Common myeloid progenitor, CD34-positive (primary cell): ENCODE results near the gene AAGAB.

Experiments used
- CTCF ChIA-PET: fragments of 350-600 bp; sonication (Branson Sonifier 250); formaldehyde crosslinking; loops from one replicate; lab custom pipeline; 2021; ENCODE audit warnings: antibody characterized with exemption; lab: Charles Lee
- POLR2A ChIA-PET: fragments of 350-600 bp; sonication (Branson Sonifier 250); formaldehyde crosslinking; loops from one replicate; lab custom pipeline; 2021; ENCODE audit warnings: antibody characterized with exemption; lab: Charles Lee
- DNase-seq, 3 donors: peaks; one replicate each; pipeline versions ENCODE4 v3.0.0 to v3.0.0-alpha.2; 2013
- H3K27ac ChIP-seq, 2 experiments: 1 replicate in 1 of 2; 2 replicates in 1 of 2; pipeline ENCODE4 v1.7.0; 2013; ENCODE audit warnings: inconsistent platforms in 2 of 2, low read length in 2 of 2, mild to moderate bottlenecking in 2 of 2, low read depth in 1 of 2, moderate library complexity in 1 of 2; ENCODE audit not compliant: severe bottlenecking in 2 of 2, insufficient read depth in 1 of 2, poor library complexity in 1 of 2
- H3K27me3 ChIP-seq, 5 experiments: replicated peaks in 2 of 5; 1 replicate in 3 of 5; 2 replicates in 2 of 5; pipeline versions ENCODE4 v1.6.1 to v1.7.0; 2013; ENCODE audit warnings: low read length in 4 of 5, mild to moderate bottlenecking in 2 of 5, moderate library complexity in 2 of 5, inconsistent platforms in 1 of 5; ENCODE audit not compliant: insufficient read depth in 5 of 5, control insufficient read depth in 4 of 5
- H3K36me3 ChIP-seq, 4 experiments: 1 replicate in 2 of 4; 2 replicates in 2 of 4; pipeline versions ENCODE4 v1.6.1 to v1.7.0; 2013; ENCODE audit warnings: low read length in 3 of 4, control low read depth in 1 of 4, mild to moderate bottlenecking in 1 of 4; ENCODE audit not compliant: control insufficient read depth in 4 of 4, insufficient read depth in 4 of 4
- H3K4me1 ChIP-seq, 4 experiments: 1 replicate in 3 of 4; 2 replicates in 1 of 4; pipeline versions ENCODE4 v1.6.1 to v1.7.1; 2013; ENCODE audit warnings: low read length in 3 of 4, mild to moderate bottlenecking in 3 of 4, control low read depth in 1 of 4, inconsistent platforms in 1 of 4, moderate library complexity in 1 of 4; ENCODE audit not compliant: control insufficient read depth in 4 of 4, insufficient read depth in 4 of 4; ENCODE audit errors: control extremely low read depth in 1 of 4
- H3K4me3 ChIP-seq, 7 experiments: 1 replicate in 4 of 7; 2 replicates in 3 of 7; pipeline versions ENCODE4 v1.5.1 to v1.7.0; 2013; ENCODE audit warnings: mild to moderate bottlenecking in 7 of 7, low read length in 6 of 7, moderate library complexity in 6 of 7, inconsistent platforms in 2 of 7, low read depth in 2 of 7, control low read depth in 1 of 7; ENCODE audit not compliant: insufficient read depth in 4 of 7, control insufficient read depth in 1 of 7; ENCODE audit errors: extremely low read depth in 1 of 7
- H3K9me3 ChIP-seq, 5 experiments: 1 replicate in 4 of 5; 2 replicates in 1 of 5; pipeline versions ENCODE4 v1.6.1 to v1.7.1; 2013; ENCODE audit warnings: low read length in 4 of 5, mild to moderate bottlenecking in 2 of 5, inconsistent platforms in 1 of 5, low read depth in 1 of 5, moderate library complexity in 1 of 5; ENCODE audit not compliant: control insufficient read depth in 4 of 5, insufficient read depth in 2 of 5; ENCODE audit errors: control extremely low read depth in 1 of 5
- WGBS: methylation state at CpG from one replicate; pipeline ENCODE4 v1.1.5; 2013; ENCODE audit not compliant: insufficient coverage; 5-methylcytosine and 5-hydroxymethylcytosine counted together

AAGAB gene

DNA sequence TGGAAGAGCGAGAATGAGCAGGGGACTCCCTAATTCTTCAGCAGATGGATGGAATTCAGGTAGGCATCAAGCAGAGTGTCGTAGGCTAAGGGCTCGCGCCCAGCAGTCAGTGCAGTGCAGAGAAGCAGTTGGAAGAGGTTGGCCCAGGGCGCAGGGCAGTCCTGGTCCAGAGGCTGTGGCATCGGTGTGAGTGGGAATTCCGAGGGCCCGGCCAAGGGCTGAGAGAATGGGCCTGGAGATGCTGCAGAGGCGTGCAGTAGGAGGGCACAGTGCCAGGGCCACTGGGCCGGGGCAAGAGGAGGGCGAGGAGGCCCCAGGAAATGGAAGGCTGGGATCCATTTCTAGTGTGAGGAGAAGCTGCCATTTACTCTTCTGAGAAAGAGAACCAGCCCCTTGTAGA, 74.4 kb downstream of the AAGAB start:
- 91% methylated on average over 11 of the region's 11 CpGs for WGBS
- DNase-seq, result no peak
- H3K27me3 ChIP-seq, result no peaks in the 10 kb centered on the region
- no peak overlapping the region for H3K27ac ChIP-seq
- ChIA-PET CTCF (interaction anchor here (1.2 kb wide), 1 partner anchor 75 kb away, joined by 3 read pairs; no protein-coding TSS in a partner anchor), POLR2A (no interaction called here)
- H3K9me3 ChIP-seq, result no peaks in the 10 kb centered on the region
- H3K36me3 ChIP-seq, result peaks cover 5 to 44% (median 14%) of the 10 kb centered on the region in 4 experiments
- H3K4me3 ChIP-seq, result no peak overlapping the region
- H3K4me1 ChIP-seq, result peaks cover 0 to 21% (median 7%) of the 10 kb centered on the region in 4 experiments

GRCh38 chr15:67179411-67179995, 75.0 kb downstream of the AAGAB start:
- no peak overlapping the region for H3K27ac ChIP-seq
- CTCF ChIA-PET, result interaction anchor here (0.8 to 1.2 kb wide), 3 partner anchors 59 to 98 kb away, joined by 3 to 4 read pairs (median 3); no protein-coding TSS in a partner anchor
- no peaks in the 10 kb centered on the region for H3K9me3 ChIP-seq
- H3K27me3 ChIP-seq, result no peaks in the 10 kb centered on the region
- peaks cover 5 to 44% (median 17%) of the 10 kb centered on the region in 4 experiments for H3K36me3 ChIP-seq
- WGBS, result 100% methylated on average over 9 of the region's 9 CpGs
- POLR2A ChIA-PET, result no interaction called here
- H3K4me3 ChIP-seq, result no peak overlapping the region
- DNase-seq, result no peak
- H3K4me1 ChIP-seq, result peaks cover 0 to 21% (median 7%) of the 10 kb centered on the region in 4 experiments

GRCh38 chr15:67178569-67179210, 75.8 kb downstream of the AAGAB start:
- ChIA-PET CTCF (interaction anchor here (0.8 to 1.2 kb wide), 3 partner anchors 58 to 97 kb away, joined by 3 to 4 read pairs (median 3); no protein-coding TSS in a partner anchor), POLR2A (no interaction called here)
- 93% methylated on average over 9 of the region's 11 CpGs for WGBS
- peaks cover 5 to 50% (median 19%) of the 10 kb centered on the region in 4 experiments for H3K36me3 ChIP-seq
- H3K4me3 ChIP-seq, result no peak overlapping the region
- no peak overlapping the region for H3K27ac ChIP-seq
- DNase-seq, result no peak
- no peaks in the 10 kb centered on the region for H3K27me3 ChIP-seq
- no peaks in the 10 kb centered on the region for H3K9me3 ChIP-seq
- peaks cover 0 to 21% (median 7%) of the 10 kb centered on the region in 4 experiments for H3K4me1 ChIP-seq

DNA sequence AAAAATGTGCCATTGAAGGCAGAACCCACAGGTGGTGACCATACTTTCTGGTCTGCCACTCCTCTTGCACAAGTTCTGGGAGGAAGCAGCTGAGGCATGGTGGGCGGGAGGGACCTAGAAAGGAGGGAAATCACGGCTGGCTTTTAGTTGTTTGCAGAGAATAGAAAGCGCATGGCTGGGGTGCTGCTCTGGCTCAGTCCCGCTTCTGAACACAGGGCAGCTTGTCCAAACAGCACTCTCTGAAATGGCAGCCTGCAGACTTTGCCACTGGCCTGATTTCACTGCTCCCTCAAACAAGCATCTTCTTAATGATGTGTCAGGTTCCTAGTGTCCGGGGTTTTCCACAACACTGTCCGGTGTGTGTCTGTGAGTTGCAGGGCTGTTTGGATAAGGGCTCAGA, 76.7 kb downstream of the AAGAB start:
- ChIA-PET POLR2A (no interaction called here), CTCF (interaction anchor here (1.3 kb wide), 1 partner anchor 9 kb away, joined by 3 read pairs; no protein-coding TSS in a partner anchor)
- Histone ChIP-seq H3K36me3 (peaks cover 3 to 56% (median 23%) of the 10 kb centered on the region in 4 experiments), H3K27ac (no peak overlapping the region), H3K9me3 (no peaks in the 10 kb centered on the region), H3K4me3 (no peak overlapping the region), H3K4me1 (peaks cover 0 to 21% (median 7%) of the 10 kb centered on the region in 4 experiments), H3K27me3 (no peaks in the 10 kb centered on the region)
- WGBS, result 75% methylated on average over 4 of the region's 6 CpGs
- DNase-seq, result peak in 1 of 3 donors; percentile 36

DNA sequence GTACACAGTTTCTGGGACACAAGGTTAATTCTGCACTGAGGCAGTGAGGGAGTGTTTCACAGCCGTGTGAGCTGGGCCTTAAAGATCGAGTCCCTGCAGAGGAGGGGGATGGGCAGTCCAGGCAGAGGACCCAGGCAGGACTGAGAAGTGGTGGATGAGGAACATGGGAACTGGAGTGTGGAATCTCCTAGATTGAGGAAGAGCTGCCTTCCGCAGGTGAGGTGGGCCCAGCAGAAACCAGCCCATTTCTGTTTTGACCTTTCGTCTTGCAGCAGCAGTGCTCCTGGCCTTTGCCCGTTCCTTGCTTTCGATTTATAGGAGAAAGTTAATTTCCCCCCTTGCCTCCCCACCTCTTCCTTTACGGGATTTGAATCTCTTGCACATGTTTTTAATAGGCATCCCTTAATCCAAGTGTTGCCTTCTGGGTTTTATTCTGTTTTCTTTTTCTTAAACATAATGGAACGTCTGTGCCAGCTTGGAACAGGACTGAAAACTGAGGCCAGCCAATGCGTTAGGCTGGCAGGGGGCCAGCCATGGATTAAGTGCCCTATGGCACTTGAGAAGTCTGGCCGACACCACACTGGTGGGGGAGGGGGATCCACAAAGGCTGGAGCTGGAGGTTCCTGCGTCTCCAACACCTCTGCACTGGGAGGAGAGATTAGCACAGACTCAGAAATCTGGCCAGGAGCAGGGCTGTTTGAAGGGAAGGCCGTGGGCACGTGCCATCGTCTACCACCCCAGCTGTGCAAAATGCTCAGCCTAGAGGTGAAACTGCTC, 78.1 kb downstream of the AAGAB start:
- Histone ChIP-seq H3K36me3 (peaks cover 3 to 59% (median 23%) of the 10 kb centered on the region in 4 experiments), H3K4me3 (no peak overlapping the region), H3K9me3 (no peaks in the 10 kb centered on the region), H3K4me1 (peaks cover 0 to 21% (median 7%) of the 10 kb centered on the region in 4 experiments), H3K27ac (no peak overlapping the region), H3K27me3 (no peaks in the 10 kb centered on the region)
- 98% methylated on average over 13 of the region's 14 CpGs for WGBS
- ChIA-PET CTCF (no interaction called here), POLR2A (interaction anchor here (0.6 to 0.7 kb wide), 2 partner anchors 109 to 354 kb away, joined by 3 read pairs; no protein-coding TSS in a partner anchor)
- DNase-seq, result no peak

GRCh38 chr15:67175643-67176071, 78.8 kb downstream of the AAGAB start:
- 89% methylated on average over 10 of the region's 11 CpGs for whole genome bisulfite sequencing
- Histone ChIP-seq H3K4me1 (peaks cover 0 to 21% (median 7%) of the 10 kb centered on the region in 4 experiments), H3K27ac (no peak overlapping the region), H3K4me3 (no peak overlapping the region), H3K27me3 (no peaks in the 10 kb centered on the region), H3K36me3 (peaks cover 3 to 60% (median 25%) of the 10 kb centered on the region in 4 experiments), H3K9me3 (no peaks in the 10 kb centered on the region)
- ChIA-PET CTCF (no interaction called here), POLR2A (interaction anchor here (0.6 to 0.7 kb wide), 2 partner anchors 108 to 353 kb away, joined by 3 read pairs; no protein-coding TSS in a partner anchor)
- DNase-seq, result peak; percentile 5 to 57 (median 54)
